ENCODE measurements around the gene POLR2H.

DNA sequence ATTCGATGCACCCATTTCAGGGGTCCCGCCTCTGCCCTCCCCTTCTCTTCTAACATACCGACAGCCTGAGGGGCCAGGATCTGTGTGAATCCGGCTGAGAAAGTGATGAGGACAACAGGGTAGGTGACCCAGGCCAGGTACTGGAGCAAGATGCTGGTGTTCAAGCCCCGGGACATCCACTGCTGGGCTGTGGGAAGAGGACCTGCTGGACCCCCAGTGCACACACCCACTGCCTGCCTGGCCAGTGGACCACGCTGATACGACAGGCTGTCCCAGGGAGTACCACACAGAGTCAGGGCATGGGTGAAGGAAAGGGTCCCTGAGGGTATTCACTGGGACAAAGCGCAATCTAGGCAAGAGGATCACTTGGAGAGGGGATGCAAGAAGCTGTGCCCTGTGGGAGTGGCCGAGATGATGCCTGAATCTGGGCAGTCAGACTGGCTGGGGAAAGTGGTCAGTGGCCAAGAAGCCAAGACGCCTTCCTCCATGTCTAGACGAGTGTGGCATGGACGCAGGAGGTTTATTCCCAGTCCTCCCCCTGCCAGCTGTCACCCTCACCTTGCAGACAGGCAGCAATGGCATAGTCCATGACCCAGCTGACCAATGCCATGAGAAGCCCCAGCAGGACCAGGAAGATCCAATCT is 3.3 kb upstream of the POLR2H start:
- no peak for TF ChIP-seq MEF2A (IDR thresholded peaks at IDR 0.05; ENCODE audit: borderline replicate concordance, low read depth)
- TF ChIP-seq, protein P1, sequence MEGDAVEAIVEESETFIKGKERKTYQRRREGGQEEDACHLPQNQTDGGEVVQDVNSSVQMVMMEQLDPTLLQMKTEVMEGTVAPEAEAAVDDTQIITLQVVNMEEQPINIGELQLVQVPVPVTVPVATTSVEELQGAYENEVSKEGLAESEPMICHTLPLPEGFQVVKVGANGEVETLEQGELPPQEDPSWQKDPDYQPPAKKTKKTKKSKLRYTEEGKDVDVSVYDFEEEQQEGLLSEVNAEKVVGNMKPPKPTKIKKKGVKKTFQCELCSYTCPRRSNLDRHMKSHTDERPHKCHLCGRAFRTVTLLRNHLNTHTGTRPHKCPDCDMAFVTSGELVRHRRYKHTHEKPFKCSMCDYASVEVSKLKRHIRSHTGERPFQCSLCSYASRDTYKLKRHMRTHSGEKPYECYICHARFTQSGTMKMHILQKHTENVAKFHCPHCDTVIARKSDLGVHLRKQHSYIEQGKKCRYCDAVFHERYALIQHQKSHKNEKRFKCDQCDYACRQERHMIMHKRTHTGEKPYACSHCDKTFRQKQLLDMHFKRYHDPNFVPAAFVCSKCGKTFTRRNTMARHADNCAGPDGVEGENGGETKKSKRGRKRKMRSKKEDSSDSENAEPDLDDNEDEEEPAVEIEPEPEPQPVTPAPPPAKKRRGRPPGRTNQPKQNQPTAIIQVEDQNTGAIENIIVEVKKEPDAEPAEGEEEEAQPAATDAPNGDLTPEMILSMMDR (IDR thresholded peaks at IDR 0.05): no peak
- TF ChIP-seq, protein P2, sequence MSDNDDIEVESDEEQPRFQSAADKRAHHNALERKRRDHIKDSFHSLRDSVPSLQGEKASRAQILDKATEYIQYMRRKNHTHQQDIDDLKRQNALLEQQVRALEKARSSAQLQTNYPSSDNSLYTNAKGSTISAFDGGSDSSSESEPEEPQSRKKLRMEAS (IDR thresholded peaks at IDR 0.05; ENCODE audit: low read depth): no peak
- TF ChIP-seq GATA2 (CRISPR knock-in tag; IDR thresholded peaks at IDR 0.05): no peak
- no peak for TF ChIP-seq TEAD4 (IDR thresholded peaks at IDR 0.05; ENCODE audit: borderline replicate concordance, insufficient read depth)
- no peak for TF ChIP-seq FOXM1 (IDR thresholded peaks at IDR 0.05; ENCODE audit: low read depth)
- no peak for TF ChIP-seq SMC3 (IDR thresholded peaks at IDR 0.05; ENCODE audit: low read depth, low read length)
- TF ChIP-seq TCF12 (IDR thresholded peaks at IDR 0.05): no peak
- no peak for TF ChIP-seq MXI1 (IDR thresholded peaks at IDR 0.05; ENCODE audit: low read depth, low read length)
- no peak for TF ChIP-seq EP300 (IDR thresholded peaks at IDR 0.05; ENCODE audit: borderline replicate concordance in 1 of 2, low read depth in 1 of 2, low read length in 1 of 2)
- no peak for TF ChIP-seq NFIC (IDR thresholded peaks at IDR 0.05; ENCODE audit: borderline replicate concordance)
- TF ChIP-seq TAF1 (IDR thresholded peaks at IDR 0.05; ENCODE audit: borderline replicate concordance, low read depth, low read length): no peak
- TF ChIP-seq JUND (IDR thresholded peaks at IDR 0.05): no peak

Measured in SK-N-SH (cell line).